ENCODE results near the gene NELL2.

GRCh38 chr12:44889162-44889561 lies 13.0 kb upstream of the NELL2 start:
- no peak for TF ChIP-seq SUZ12 (IDR thresholded peaks at IDR 0.05)
- no peak for TF ChIP-seq ZNF384 (IDR thresholded peaks at IDR 0.05)
- TF ChIP-seq ELF4 (IDR thresholded peaks at IDR 0.05): no peak

Data from HEK293T (cell line).